Measurements from ENCODE around the gene JARID2. TPM values are rescaled to one million over a fixed set of nuclear protein-coding genes. Genes with fewer than 3 reads are reported as not detected.

Gene JARID2
- total and polyA plus RNA-seq, 9 of the 15 experiments (the other 6 are each of a cell fraction or from before 2014, with no cell fraction given): 5.0 to 29.0 (median 15.6) TPM

DNA sequence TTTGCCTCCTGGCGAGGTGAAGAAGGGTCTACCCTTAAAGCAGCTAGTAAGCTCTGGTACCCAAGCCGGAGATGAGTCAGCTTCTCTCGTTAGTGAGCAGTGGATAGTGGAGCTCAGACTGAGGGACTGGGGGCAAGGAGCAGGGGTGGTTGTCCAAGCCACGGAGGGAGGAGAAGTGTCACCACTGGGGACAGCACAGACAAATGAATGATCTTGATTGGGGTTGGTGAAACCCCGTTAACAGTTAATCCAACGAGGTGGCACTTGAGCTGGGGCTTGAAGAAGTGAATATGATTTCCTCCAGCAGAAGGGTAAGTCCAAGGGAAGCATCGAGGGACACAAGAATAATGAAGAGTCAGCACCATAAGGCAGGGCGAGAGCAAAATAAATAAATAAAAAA lies 43.0 kb downstream of the JARID2 start (continued):
- TF ChIP-seq, protein P1, sequence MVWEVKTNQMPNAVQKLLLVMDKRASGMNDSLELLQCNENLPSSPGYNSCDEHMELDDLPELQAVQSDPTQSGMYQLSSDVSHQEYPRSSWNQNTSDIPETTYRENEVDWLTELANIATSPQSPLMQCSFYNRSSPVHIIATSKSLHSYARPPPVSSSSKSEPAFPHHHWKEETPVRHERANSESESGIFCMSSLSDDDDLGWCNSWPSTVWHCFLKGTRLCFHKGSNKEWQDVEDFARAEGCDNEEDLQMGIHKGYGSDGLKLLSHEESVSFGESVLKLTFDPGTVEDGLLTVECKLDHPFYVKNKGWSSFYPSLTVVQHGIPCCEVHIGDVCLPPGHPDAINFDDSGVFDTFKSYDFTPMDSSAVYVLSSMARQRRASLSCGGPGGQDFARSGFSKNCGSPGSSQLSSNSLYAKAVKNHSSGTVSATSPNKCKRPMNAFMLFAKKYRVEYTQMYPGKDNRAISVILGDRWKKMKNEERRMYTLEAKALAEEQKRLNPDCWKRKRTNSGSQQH (CRISPR knock-in tag; IDR thresholded peaks at IDR 0.05): no peak
- TF ChIP-seq, protein P2, sequence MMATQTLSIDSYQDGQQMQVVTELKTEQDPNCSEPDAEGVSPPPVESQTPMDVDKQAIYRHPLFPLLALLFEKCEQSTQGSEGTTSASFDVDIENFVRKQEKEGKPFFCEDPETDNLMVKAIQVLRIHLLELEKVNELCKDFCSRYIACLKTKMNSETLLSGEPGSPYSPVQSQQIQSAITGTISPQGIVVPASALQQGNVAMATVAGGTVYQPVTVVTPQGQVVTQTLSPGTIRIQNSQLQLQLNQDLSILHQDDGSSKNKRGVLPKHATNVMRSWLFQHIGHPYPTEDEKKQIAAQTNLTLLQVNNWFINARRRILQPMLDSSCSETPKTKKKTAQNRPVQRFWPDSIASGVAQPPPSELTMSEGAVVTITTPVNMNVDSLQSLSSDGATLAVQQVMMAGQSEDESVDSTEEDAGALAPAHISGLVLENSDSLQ (IDR thresholded peaks at IDR 0.05): no peak
- no peak for TF ChIP-seq STAG1 (CRISPR knock-in tag; IDR thresholded peaks at IDR 0.05; ENCODE audit: borderline replicate concordance)
- TF ChIP-seq, protein P3, sequence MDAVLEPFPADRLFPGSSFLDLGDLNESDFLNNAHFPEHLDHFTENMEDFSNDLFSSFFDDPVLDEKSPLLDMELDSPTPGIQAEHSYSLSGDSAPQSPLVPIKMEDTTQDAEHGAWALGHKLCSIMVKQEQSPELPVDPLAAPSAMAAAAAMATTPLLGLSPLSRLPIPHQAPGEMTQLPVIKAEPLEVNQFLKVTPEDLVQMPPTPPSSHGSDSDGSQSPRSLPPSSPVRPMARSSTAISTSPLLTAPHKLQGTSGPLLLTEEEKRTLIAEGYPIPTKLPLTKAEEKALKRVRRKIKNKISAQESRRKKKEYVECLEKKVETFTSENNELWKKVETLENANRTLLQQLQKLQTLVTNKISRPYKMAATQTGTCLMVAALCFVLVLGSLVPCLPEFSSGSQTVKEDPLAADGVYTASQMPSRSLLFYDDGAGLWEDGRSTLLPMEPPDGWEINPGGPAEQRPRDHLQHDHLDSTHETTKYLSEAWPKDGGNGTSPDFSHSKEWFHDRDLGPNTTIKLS (IDR thresholded peaks at IDR 0.05; ENCODE audit: borderline replicate concordance, low read depth): no peak
- TF ChIP-seq, protein P4, sequence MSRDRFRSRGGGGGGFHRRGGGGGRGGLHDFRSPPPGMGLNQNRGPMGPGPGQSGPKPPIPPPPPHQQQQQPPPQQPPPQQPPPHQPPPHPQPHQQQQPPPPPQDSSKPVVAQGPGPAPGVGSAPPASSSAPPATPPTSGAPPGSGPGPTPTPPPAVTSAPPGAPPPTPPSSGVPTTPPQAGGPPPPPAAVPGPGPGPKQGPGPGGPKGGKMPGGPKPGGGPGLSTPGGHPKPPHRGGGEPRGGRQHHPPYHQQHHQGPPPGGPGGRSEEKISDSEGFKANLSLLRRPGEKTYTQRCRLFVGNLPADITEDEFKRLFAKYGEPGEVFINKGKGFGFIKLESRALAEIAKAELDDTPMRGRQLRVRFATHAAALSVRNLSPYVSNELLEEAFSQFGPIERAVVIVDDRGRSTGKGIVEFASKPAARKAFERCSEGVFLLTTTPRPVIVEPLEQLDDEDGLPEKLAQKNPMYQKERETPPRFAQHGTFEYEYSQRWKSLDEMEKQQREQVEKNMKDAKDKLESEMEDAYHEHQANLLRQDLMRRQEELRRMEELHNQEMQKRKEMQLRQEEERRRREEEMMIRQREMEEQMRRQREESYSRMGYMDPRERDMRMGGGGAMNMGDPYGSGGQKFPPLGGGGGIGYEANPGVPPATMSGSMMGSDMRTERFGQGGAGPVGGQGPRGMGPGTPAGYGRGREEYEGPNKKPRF (IDR thresholded peaks at IDR 0.05; ENCODE audit: low read depth, low read length): no peak
- no peak for TF ChIP-seq JUNB (CRISPR knock-in tag; conservative IDR thresholded peaks at IDR 0.05)
- TF ChIP-seq DPF2 (IDR thresholded peaks at IDR 0.05): peak; percentile 9; the same call in 1 of the 2 replicates
- TF ChIP-seq HNRNPH1 (optimal IDR thresholded peaks at IDR 0.05; ENCODE audit: low read depth, low read length): no peak
- TF ChIP-seq CHD1 (IDR thresholded peaks at IDR 0.05; ENCODE audit: low read length): no peak
- no peak for TF ChIP-seq MXI1 (IDR thresholded peaks at IDR 0.05; ENCODE audit: low read depth, low read length)
- no peak for TF ChIP-seq FOSL1 (tag; conservative IDR thresholded peaks at IDR 0.05)
- no peak for TF ChIP-seq ZNF143 (CRISPR knock-in tag; IDR thresholded peaks at IDR 0.05)
- TF ChIP-seq, protein P5, sequence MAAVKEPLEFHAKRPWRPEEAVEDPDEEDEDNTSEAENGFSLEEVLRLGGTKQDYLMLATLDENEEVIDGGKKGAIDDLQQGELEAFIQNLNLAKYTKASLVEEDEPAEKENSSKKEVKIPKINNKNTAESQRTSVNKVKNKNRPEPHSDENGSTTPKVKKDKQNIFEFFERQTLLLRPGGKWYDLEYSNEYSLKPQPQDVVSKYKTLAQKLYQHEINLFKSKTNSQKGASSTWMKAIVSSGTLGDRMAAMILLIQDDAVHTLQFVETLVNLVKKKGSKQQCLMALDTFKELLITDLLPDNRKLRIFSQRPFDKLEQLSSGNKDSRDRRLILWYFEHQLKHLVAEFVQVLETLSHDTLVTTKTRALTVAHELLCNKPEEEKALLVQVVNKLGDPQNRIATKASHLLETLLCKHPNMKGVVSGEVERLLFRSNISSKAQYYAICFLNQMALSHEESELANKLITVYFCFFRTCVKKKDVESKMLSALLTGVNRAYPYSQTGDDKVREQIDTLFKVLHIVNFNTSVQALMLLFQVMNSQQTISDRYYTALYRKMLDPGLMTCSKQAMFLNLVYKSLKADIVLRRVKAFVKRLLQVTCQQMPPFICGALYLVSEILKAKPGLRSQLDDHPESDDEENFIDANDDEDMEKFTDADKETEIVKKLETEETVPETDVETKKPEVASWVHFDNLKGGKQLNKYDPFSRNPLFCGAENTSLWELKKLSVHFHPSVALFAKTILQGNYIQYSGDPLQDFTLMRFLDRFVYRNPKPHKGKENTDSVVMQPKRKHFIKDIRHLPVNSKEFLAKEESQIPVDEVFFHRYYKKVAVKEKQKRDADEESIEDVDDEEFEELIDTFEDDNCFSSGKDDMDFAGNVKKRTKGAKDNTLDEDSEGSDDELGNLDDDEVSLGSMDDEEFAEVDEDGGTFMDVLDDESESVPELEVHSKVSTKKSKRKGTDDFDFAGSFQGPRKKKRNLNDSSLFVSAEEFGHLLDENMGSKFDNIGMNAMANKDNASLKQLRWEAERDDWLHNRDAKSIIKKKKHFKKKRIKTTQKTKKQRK (IDR thresholded peaks at IDR 0.05; ENCODE audit: borderline replicate concordance, low read depth, low read length): no peak
- TF ChIP-seq CCNT2 (IDR thresholded peaks at IDR 0.05; ENCODE audit: borderline replicate concordance, extremely low read depth, insufficient read length, low read depth, low read length): no peak
- TF ChIP-seq KDM4B (IDR thresholded peaks at IDR 0.05; ENCODE audit: borderline replicate concordance in 2 of 2, low read depth in 1 of 2): no peak
- no peak for TF ChIP-seq SIRT6 (IDR thresholded peaks at IDR 0.05; ENCODE audit: low read depth, low read length)
- no peak for TF ChIP-seq RFX7 (CRISPR knock-in tag; IDR thresholded peaks at IDR 0.05)

Data from K562 (cell line).